GM21619 (cell line): ENCODE results near the gene ELP4.

ENCODE experiments used
- ATAC-seq: cut with Tn5 transposase; IDR thresholded peaks from one replicate; pipeline ENCODE4 v1.9.1; 2021; ENCODE audit not compliant: unreplicated experiment

The ELP4 gene

DNA sequence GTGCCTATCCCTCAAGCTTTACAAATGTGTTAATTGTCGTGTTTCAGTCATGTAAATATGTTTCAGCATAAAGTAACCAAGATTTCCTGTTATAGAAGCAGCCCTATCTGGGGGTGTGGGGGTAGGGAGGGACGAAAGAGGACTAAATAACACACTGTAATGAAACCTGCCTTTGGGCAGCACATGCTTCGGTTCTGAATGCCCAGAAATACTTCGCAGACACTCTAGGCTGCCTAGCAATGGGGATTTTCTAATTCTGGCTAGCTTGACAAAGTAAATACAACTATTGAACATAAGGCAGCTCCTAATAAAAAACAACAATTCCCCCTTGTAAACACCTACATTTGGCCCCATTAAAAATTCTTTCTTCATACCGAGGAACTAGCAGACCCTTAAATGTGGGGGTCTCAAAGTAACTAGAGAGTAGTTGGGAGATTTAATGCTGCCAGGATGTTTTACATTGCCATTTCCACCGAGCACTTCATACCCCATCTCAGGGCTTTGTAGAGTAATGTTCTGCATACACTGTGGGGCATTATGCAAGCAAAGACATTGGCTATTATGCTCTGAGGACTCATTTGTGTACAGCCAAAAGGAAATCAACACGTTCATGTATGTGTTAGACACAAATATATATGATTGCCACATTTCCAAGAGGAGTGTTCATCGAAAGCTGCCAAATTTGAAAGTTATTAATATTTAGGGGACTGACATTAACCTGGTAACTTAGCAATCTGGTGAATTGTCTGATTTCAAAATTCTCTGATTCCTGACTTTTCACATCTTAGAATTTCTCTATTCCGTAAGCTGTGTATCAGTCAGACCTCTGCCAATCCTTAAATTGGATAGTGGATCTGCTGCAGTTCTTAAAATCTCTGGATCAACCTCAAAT is 259.4 kb downstream of the ELP4 start:
- no peak for ATAC-seq

DNA sequence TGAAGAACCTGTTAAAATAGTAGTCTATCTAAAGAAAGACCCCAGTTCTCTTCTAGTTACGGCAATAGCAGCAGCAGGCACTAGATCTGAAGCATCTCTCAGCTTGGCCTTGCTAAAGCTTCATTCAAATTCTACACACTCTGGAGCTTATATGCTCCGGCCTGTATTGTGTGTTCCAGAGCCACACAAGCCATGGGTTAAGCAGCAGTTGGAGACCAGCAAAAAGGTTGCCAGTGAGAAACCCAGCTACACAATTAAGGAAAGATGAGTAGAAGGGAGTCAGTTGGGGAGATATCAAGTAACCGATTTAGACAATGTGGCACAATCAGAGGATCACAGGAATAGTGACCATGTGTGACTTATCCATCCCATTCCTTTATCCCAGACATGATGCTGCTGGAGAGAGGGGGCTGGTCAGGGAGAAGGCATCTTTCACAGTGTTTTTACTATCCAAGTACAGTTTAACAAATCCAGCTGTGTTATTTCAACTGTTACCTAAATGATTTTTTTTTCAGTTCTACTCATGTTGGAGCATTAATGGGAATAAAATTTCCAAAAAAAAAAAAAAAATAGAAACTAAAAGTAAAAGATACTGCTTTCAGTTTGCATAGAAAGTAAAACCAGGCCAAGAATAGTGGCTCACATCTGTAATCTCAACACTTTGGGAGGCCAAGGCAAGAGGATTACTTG is 260.6 kb downstream of the ELP4 start:
- ATAC-seq: no peak

DNA sequence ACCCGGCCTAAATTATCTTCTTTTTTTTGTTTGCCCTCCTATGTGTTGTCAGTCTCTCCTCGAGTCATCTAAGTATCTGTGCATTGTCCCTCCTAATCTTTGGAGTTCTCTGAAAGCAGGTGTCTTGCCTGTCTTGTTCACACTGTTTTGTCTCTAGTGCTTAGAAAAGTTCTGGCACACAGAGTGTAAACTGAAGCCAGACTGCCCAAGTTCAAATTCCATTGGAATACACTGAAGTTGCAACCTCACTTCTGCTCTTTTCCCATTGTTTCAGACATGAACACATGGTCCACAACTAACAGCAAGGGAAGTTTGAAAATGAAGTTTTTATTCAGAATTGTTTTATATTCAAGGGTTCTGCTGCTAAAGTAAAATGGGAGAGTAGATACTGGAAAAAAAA is 262.8 kb downstream of the ELP4 start:
- no peak for ATAC-seq

DNA sequence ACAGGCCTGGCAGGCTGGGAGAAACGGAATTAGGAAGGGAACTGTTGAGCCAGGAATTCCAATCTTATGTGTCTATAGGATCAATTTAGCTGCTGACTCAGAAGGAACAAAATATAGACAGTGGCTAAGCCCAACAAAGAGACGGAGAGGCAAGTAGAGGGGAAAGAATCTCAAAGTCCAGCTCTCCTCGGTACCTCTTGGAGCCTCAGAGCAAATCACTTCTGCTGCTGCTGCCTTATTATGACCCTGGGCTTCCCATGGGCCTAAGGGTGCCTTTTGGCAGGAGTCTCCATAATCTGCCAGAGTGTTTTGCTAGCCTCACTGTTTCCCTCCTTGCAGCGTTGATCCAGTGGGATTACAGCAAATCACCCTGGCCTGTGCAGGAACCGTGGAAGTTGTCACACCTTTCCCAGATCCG is 269.8 kb downstream of the ELP4 start:
- ATAC-seq: no peak

DNA sequence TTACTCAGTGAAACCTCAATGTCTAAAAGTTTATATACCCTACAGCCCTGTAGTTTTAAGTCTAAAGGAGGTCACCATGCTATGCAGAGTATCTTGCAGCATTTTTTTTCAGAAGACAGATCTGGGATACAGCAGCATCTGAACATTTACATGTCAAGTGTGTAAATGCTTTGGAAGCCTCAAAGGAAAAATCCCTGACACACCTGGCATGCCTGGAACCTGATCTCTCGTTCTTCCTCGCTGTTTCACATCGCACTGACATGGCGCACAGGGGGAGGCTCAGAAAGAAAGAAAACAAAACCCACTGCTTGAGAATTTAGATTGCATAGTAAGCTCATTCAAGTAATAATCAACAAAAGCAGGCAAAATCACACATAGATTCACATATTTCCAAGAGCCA is 270.5 kb downstream of the ELP4 start:
- no peak for ATAC-seq

DNA sequence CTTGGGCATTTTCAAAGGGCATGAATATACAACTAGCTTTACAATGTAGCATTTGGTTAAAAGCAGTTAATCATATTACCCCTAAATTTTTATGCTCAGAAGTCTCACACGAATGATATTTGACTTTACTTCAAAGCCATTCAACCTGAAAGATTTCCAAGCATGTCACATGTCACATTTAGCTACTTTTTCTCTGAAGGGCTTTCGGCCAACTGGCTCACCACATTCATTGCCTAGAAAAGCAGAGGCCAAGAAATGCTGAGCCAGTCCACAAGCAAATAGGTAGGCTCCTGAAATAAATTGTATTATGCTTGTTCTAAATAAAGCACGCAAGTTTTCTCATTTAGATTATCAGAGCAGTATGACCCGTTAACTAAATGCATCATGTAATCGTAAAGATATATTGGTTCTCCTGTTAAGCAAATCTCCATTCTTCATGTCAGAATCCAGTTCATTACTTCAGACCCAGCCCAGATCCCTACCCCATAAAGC is 271.0 kb downstream of the ELP4 start:
- ATAC-seq: no peak

DNA sequence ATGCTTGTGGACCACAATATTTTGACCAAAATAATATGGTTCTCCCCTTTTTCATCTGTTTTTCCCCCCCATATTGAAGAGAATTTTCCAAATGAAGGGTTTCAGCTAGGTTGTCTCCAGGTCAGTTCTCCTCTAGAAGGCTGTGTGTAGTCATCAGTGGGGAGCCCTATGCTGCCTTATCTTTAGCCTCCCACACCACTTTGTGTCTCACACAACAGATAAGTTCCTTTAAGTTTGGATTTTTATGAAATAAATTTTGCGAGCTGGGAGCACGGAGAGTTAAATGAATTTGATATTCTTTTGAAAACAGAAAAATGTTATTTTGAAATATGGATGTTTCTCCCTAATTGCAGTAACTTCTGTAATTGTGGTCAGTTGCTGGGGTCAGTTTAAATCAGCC is 272.7 kb downstream of the ELP4 start:
- no peak for ATAC-seq

DNA sequence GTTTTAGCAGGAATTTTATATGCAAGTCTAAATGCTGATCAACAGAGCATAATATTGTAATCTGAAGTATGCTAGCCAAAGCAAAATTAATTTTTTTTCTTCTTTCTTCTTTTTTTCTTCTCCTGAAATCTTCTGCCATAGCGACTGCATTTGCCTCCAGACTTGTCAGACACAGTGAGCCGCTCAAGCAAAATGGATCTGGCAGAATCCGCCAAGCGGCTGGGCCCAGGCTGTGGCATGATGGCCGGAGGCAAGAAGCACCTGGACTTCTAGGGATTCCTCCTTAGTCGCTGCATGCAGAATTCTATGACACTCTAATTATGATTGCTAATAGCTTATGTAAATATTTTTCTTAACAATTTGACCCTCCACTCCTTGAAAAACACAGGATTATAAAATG is 273.7 kb downstream of the ELP4 start:
- ATAC-seq: no peak

- no peak for ATAC-seq
These were observed 275.0 kb downstream of the ELP4 start for GRCh38 chr11:31784611-31785010.

DNA sequence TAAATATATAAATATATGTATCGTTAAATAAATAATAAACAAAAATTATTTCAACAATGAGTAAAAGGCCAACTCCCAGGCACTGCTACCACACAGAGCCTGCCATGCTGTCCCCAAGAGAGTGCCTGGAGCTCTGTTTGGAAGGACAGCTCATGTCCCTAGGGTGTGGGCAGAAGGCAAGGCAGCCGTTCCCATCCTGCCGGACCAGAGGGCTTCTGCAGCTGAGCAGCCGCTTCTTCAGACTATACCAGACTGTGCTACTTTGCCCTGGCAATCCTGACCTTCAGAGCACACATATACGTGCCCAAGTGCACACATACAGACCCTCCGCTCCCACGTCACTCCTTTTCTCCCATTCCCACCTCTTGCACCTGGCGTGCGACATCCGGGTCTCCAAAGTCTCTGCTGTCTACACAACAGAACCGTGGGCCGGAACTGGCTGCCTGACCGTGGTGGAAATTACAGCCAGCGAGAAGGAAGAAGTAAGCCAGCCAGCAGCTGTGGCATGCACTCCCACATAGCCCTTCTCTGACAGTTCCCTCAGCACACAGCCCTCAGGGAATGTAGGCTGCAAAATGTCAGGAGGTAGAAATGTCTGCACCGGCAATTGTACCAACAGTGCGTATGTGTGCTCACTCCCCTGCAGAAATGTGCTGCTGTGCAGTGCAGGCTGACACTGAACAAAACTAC is 277.6 kb downstream of the ELP4 start:
- ATAC-seq: no peak

GRCh38 chr11:31788085-31788484 is 278.5 kb downstream of the ELP4 start:
- no peak for ATAC-seq

GRCh38 chr11:31790649-31791048 is 281.1 kb downstream of the ELP4 start:
- no peak for ATAC-seq

DNA sequence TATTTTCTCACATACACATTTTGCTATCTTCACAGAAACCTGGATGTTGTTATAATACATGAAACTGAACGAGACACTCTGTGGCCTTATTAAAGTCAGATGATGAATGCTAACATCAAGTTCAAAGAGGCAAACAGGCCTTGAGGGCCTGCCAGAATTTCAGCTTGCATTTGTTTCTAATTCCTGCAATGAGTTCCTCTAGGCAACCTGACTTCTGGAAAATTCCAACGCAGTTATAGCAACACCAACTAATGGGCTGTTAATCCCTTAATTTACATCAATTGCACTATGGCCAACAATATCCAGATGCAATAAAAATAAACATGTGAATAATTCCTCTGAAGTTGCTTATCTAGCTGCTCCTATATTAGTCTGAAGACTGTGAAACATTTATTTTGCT is 282.5 kb downstream of the ELP4 start:
- no peak for ATAC-seq

- ATAC-seq: no peak
These were observed 282.9 kb downstream of the ELP4 start for GRCh38 chr11:31792456-31792855.

DNA sequence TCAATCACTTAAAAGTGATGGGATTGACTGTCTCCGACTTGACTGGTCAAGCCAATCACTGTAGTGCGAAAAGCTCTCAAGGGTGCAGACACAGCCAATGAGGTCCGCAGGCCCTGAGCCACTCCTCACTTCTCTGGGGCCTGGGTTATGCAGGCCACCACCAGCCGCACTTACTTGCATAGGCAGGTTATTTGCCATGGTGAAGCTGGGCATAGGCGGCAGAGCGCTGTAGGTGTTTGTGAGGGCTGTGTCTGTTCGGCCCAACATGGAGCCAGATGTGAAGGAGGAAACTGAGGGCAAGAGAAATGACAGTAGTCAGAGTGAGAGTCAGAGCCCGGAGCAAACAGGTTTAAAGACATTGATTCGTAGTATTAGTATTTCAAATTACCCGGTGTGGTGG is 283.7 kb downstream of the ELP4 start:
- ATAC-seq: no peak

DNA sequence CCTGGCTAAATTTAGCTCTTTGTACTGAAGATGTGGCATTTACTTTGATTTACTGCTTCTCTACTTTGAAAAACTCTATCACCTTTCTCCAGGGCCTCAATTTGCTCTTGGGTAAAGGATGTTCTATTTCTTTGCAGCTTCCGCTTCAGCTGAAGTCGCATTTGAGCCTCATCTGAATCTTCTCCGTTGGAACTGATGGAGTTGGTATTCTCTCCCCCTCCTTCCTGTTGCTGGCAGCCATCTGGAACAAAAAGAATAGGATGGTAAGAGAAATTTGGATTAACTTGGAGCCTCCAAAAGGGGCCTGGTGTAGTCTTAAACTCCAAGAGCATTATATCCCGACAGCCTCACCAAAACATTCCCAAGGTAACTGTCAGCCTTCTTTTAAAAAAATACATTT is 285.0 kb downstream of the ELP4 start:
- ATAC-seq: no peak

GRCh38 chr11:31795706-31796498 is 286.3 kb downstream of the ELP4 start:
- no peak for ATAC-seq

DNA sequence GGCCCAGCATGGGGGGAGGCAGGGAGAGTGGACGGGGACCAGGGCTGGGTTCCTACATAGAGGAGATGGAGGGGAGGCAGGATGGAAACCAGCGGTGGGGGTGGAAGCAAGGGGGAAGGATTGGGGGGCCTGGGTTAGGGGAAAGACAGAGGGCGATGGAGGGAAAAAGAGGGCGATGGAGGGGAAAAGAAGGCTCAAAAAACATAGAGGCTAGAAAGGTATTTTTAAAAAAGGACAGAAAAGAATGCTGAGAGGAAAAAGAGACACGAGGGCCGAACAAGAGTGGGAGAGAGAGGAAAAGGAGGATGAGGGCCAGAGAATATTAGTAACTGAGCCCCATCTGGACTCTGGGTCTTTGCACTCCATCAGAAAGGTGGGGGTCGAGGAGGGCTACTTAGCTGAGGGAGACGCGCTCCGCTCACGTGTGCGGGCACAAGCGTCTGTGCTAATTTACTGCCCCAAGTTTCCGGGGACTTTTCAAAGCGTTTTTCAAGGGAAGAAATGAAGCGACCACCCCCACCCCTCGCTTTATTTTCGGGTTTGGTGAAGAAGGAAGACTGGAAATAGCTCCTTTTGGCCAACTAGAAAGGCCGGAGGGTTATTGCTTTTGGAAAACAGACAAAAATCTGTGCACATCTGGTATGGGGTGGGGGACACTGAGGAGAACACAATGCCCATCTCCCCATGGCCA is 287.1 kb downstream of the ELP4 start:
- no peak for ATAC-seq

DNA sequence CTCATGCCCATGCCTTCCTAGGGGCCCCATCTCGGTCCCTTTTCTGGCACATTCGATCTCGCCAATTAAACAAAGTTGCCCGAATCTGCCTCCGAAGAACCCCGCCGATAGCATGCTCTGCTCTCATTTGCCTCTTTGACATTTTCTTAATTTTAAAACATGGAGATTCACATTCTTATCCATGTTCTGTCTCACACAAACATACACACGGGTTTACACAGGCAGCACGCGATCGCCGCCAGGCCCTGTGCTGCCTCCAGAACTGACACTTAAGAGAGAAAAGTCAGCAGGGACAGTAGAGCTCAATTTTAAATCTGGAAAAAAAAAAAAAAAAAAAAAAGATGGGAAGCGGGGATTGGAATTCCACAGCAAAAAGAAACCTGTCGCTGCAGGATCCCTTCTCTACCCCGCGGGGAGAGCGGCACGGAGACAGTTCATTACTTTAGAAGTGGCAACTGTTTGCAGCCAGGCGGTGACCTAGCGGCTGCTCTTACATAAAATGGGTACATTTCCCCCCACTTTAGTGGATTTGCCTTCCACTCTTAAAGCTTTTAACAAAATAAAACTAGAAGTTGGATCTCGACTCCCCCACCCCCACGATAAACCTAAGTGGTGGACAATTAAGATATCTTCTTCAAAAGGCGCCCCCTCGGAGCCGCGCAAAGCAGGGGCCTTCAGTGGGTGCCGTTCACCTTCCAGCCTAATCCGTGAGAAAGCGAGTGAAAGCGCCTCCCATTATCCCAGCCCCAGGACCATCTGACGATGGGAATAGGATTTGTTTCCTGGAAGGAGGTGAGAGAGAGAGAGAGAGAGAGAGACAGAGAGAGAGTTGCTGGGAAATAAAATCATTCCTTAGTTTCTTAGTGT is 287.9 kb downstream of the ELP4 start:
- no peak for ATAC-seq
